K562 (cell line): ENCODE measurements around the gene GRIA2. TPM values are rescaled to one million over a fixed set of nuclear protein-coding genes. Genes with fewer than 3 reads are reported as not detected.

Experiments used
- ATAC-seq: fragments of 200-7000 bp; cut with Tn5 transposase; 3 replicates; pipeline ENCODE4 v1.9.1; 2020; ENCODE audit warnings: moderate library complexity
- BruUV-seq: library from RNA; stranded (reverse); fragments of 400-500 nt; replicated peaks from 2 replicates; lab custom pipeline; 2021; lab: Mats Ljungman, UMichigan
- CTCF ChIA-PET: fragments of 300-600 bp; formaldehyde crosslinking; extraction: SDS; loops from one replicate; lab custom pipeline; 2021; ENCODE audit warnings: low intra/inter-chr PET ratio; lab: Yijun Ruan, JAX
- POLR2A ChIA-PET: fragments of 300-600, 350-650 bp; sonication (Branson Sonifier 250); formaldehyde crosslinking; extraction: SDS; loops from one replicate; lab custom pipeline; 2021; ENCODE audit warnings: antibody characterized with exemption, inconsistent platforms; lab: Yijun Ruan, JAX
- DNase-seq, 4 experiments: peaks; one replicate each; pipeline versions ENCODE4 v3.0.0 to v3.0.0-alpha.2; 2011 to 2018; ENCODE audit warnings: low spot score in 3 of 4, mixed read lengths in 3 of 4; ENCODE audit errors: extremely low read depth in 1 of 4
- FAIRE-seq: peaks from 2 replicates; lab custom pipeline; 2011; peaks lifted over from hg19 to GRCh38; lab: Jason Lieb, UNC
- H2AFZ ChIP-seq: 2 replicates; pipeline ENCODE4 v1.6.0; 2011; ENCODE audit warnings: low read depth, low read length, control low read depth, inconsistent platforms
- H3K27ac ChIP-seq: fragments of 200-600 bp; 3 replicates; pipeline ENCODE4 v1.8.0; 2011; ENCODE audit warnings: low read depth, mild to moderate bottlenecking, control low read depth, inconsistent platforms, low read length, moderate library complexity, mixed read lengths; ENCODE audit errors: extremely low read depth
- H3K27me3 ChIP-seq, 2 experiments: fragments of 300-600 bp in 1 of 2; 2 replicates in 1 of 2; 3 replicates in 1 of 2; pipeline versions ENCODE4 v1.6.0 to v1.8.0; 2011; ENCODE audit warnings: inconsistent platforms in 2 of 2, low read length in 2 of 2, mild to moderate bottlenecking in 1 of 2, mixed read lengths in 1 of 2, moderate library complexity in 1 of 2; ENCODE audit not compliant: control insufficient read depth in 2 of 2, insufficient read depth in 2 of 2
- H3K36me3 ChIP-seq: fragments of 300-600 bp; 3 replicates; pipeline ENCODE4 v1.8.0; 2011; ENCODE audit warnings: mild to moderate bottlenecking, low read length, inconsistent platforms; ENCODE audit not compliant: control insufficient read depth, insufficient read depth
- H3K4me1 ChIP-seq, 2 experiments: fragments of 200-600 bp in 1 of 2; replicated peaks in 1 of 2; 2 replicates in 1 of 2; 3 replicates in 1 of 2; pipeline versions ENCODE4 v1.5.1 to v1.8.0; 2011; ENCODE audit warnings: inconsistent platforms in 2 of 2, low read length in 2 of 2, mild to moderate bottlenecking in 1 of 2, mixed read lengths in 1 of 2, moderate library complexity in 1 of 2; ENCODE audit not compliant: control insufficient read depth in 2 of 2, insufficient read depth in 2 of 2
- H3K4me2 ChIP-seq: 2 replicates; pipeline ENCODE4 v1.6.1; 2011; ENCODE audit warnings: low read length, control low read depth, inconsistent platforms, mixed read lengths; ENCODE audit not compliant: insufficient read depth
- H3K4me3 ChIP-seq: fragments of 200-600 bp; sonication (generic), shearing (Covaris generic); 2 replicates; pipeline ENCODE4 v1.5.1; 2016; ENCODE audit warnings: control low read depth, inconsistent platforms
- H3K79me2 ChIP-seq: fragments of 200-600 bp; 3 replicates; pipeline ENCODE4 v1.8.0; 2011; ENCODE audit warnings: low read length, inconsistent platforms; ENCODE audit not compliant: control insufficient read depth, insufficient read depth
- H3K9ac ChIP-seq, 2 experiments: 2 replicates each; pipeline versions ENCODE4 v1.6.0 to v1.6.1; 2011; ENCODE audit warnings: low read depth in 2 of 2, low read length in 2 of 2, control low read depth in 1 of 2, inconsistent platforms in 1 of 2, mild to moderate bottlenecking in 1 of 2, mixed read lengths in 1 of 2; ENCODE audit not compliant: insufficient read depth in 1 of 2
- H3K9me1 ChIP-seq: one replicate; pipeline ENCODE4 v1.6.0; 2011; ENCODE audit warnings: inconsistent platforms, mild to moderate bottlenecking, low read length, moderate library complexity; ENCODE audit not compliant: control insufficient read depth, insufficient read depth
- H3K9me3 ChIP-seq: replicated peaks from 2 replicates; pipeline ENCODE4 v1.5.1; 2011; ENCODE audit warnings: low read depth, low read length, inconsistent platforms; ENCODE audit not compliant: control insufficient read depth, insufficient read depth
- H4K20me1 ChIP-seq: replicated peaks from 2 replicates; pipeline ENCODE4 v1.6.1; 2011; ENCODE audit warnings: low read length, inconsistent platforms, mixed read lengths; ENCODE audit not compliant: control insufficient read depth, insufficient read depth
- BRD9 ChIP-seq: fragments of 450-650 bp; IDR thresholded peaks from 2 replicates; pipeline ENCODE4 v1.6.1; 2018; ENCODE audit warnings: low read depth; ENCODE audit not compliant: partially characterized antibody
- EWSR1 ChIP-seq: fragments of 450-650 bp; IDR thresholded peaks from 2 replicates; pipeline ENCODE4 v1.6.1; 2018; ENCODE audit warnings: borderline replicate concordance, mild to moderate bottlenecking, low read depth, moderate library complexity; ENCODE audit not compliant: partially characterized antibody
- HDAC6 ChIP-seq: IDR thresholded peaks from 2 replicates; pipeline ENCODE4 v1.6.1; 2012; ENCODE audit warnings: low read depth, mild to moderate bottlenecking, control low read depth, inconsistent platforms, low read length, moderate library complexity
- MCM7 ChIP-seq, 2 experiments: fragments of 450-650 bp; IDR thresholded peaks; 2 replicates each; pipeline ENCODE4 v1.6.1; 2016 to 2018
- NFATC3 ChIP-seq: fragments of 450-650 bp; IDR thresholded peaks from 2 replicates; pipeline ENCODE4 v1.6.1; 2017; ENCODE audit warnings: mild to moderate bottlenecking
- NRF1 ChIP-seq, 2 experiments: fragments of 450-650 bp; IDR thresholded peaks in 1 of 2; conservative IDR thresholded peaks in 1 of 2; 2 replicates each; pipeline ENCODE4 v1.6.1; 2014; ENCODE audit warnings: mild to moderate bottlenecking in 2 of 2
- TAF1 ChIP-seq: IDR thresholded peaks from 2 replicates; pipeline ENCODE4 v1.6.1; 2011; ENCODE audit warnings: mild to moderate bottlenecking, low read length, moderate library complexity; ENCODE audit not compliant: insufficient read depth, control insufficient read depth, severe bottlenecking; ENCODE audit errors: extremely low read depth
- TAF15 ChIP-seq: fragments of 200-400 bp; formaldehyde crosslinking; IDR thresholded peaks from 2 replicates; pipeline ENCODE4 v1.6.1; 2017; ENCODE audit warnings: mild to moderate bottlenecking, low read depth, low read length, moderate library complexity
- TAL1 ChIP-seq: fragments of 450-650 bp; IDR thresholded peaks from 2 replicates; pipeline ENCODE4 v1.6.1; 2016; ENCODE audit warnings: mild to moderate bottlenecking
- TRIM28 ChIP-seq: fragments of 450-650 bp; IDR thresholded peaks from 2 replicates; pipeline ENCODE4 v1.6.1; 2017
- ZC3H11A ChIP-seq: IDR thresholded peaks from 2 replicates; pipeline ENCODE4 v1.6.1; 2012; ENCODE audit warnings: low read depth, low read length, improper control_type of control experiment
- ZNF274 ChIP-seq: IDR thresholded peaks from 2 replicates; pipeline ENCODE4 v1.6.1; 2011; ENCODE audit warnings: low read depth, mild to moderate bottlenecking, low read length, moderate library complexity, borderline replicate concordance
- WGBS: fragments of 100-300 bp; shearing (Covaris generic); methylation state at CpG from one replicate; pipeline ENCODE4 v1.1.6; 2016; ENCODE audit warnings: low coverage, mixed read lengths; ENCODE audit not compliant: insufficient coverage; ENCODE audit errors: missing lambda C conversion rate; 5-methylcytosine and 5-hydroxymethylcytosine counted together
- in situ Hi-C: fragments of 300-500 bp; cut with MboI; formaldehyde crosslinking; loops from 4 replicates; pipeline ENCODE4 v1.15.0; 2018; ENCODE audit warnings: inconsistent platforms, mixed read lengths
- intact Hi-C: fragments of 100-400 bp; cut with micrococcal nuclease; formaldehyde crosslinking; loops from 2 replicates; pipeline ENCODE4 v1.14.2; 2022
- polyA plus RNA-seq, 8 experiments: library from polyadenylated mRNA; depleted of rRNA in 4 of 8; stranded (reverse) in 5 of 8; unstranded in 3 of 8; fragments of >200 nt; fragmentation: Nextera tagmentation in 2 of 8; fragmentation: Illumina TruSeq in 1 of 8; extraction: Ambion mirVana in 2 of 8; extraction: Trizol in 1 of 8; gene quantifications; 2 replicates each; pipeline versions ENCODE4 v1.2.1 to v1.2.3, GENCODE V29; 2011 to 2014; ENCODE audit warnings: inconsistent platforms in 1 of 8, missing spikeins in 1 of 8
- total RNA-seq, 7 experiments: library from RNA; depleted of rRNA in 6 of 7; stranded (reverse); fragments of >200 nt in 6 of 7; fragmentation: Illumina TruSeq in 2 of 7; extraction: Trizol in 2 of 7; gene quantifications; 2 replicates each; pipeline versions ENCODE4 v1.2.1 to v1.2.3, GENCODE V29; 2011 to 2021; ENCODE audit warnings: low replicate concordance in 1 of 7
- TF ChIP-seq, protein P1 (sequence below): sonication (generic); formaldehyde crosslinking; IDR thresholded peaks from 2 replicates; pipeline ENCODE4 v1.8.0; 2022; ENCODE audit warnings: mild to moderate bottlenecking, low read depth, missing genetic modification reagents
- TF ChIP-seq, protein P2 (sequence below): fragments of 250-450 bp; sonication (Bioruptor Pico); IDR thresholded peaks from 2 replicates; pipeline ENCODE4 v1.4.0; 2020; ENCODE audit warnings: mild to moderate bottlenecking, moderate library complexity
- TF ChIP-seq, protein P3 (sequence below): sonication (generic); formaldehyde crosslinking; IDR thresholded peaks from 2 replicates; pipeline ENCODE4 v1.8.0; 2022; ENCODE audit warnings: missing genetic modification reagents, mild to moderate bottlenecking, borderline replicate concordance

The GRIA2 gene
- total and polyA plus RNA-seq, 9 of the 15 experiments (the other 6 are each of a cell fraction or from before 2014, with no cell fraction given) = 0.07 TPM; not detected in 8

DNA sequence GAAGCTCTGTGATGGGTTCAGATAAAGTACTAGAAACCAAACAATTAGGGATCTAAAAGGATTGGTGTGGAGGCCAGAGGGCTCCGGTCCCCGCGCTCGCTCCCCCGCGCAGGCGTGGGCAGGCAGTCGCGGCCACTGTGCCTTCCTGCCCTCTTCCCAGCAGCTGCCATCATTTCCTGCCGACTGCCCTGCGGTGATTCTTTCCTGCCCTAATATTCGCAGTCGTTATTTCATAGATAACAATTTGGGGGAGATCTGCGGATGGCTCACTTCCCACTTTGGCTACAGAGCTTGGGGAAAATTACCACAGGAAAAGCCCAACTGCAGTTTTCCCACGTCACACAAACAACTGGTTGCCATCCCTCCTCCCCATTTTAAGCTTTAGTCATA lies 2.2 kb downstream of the GRIA2 start (continued):
- TF ChIP-seq HDAC6 = no peak
- TF ChIP-seq, protein P1, sequence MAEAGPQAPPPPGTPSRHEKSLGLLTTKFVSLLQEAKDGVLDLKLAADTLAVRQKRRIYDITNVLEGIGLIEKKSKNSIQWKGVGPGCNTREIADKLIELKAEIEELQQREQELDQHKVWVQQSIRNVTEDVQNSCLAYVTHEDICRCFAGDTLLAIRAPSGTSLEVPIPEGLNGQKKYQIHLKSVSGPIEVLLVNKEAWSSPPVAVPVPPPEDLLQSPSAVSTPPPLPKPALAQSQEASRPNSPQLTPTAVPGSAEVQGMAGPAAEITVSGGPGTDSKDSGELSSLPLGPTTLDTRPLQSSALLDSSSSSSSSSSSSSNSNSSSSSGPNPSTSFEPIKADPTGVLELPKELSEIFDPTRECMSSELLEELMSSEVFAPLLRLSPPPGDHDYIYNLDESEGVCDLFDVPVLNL (CRISPR knock-in tag) = no peak
- no peak for TF ChIP-seq TAL1
- TF ChIP-seq, protein P2, sequence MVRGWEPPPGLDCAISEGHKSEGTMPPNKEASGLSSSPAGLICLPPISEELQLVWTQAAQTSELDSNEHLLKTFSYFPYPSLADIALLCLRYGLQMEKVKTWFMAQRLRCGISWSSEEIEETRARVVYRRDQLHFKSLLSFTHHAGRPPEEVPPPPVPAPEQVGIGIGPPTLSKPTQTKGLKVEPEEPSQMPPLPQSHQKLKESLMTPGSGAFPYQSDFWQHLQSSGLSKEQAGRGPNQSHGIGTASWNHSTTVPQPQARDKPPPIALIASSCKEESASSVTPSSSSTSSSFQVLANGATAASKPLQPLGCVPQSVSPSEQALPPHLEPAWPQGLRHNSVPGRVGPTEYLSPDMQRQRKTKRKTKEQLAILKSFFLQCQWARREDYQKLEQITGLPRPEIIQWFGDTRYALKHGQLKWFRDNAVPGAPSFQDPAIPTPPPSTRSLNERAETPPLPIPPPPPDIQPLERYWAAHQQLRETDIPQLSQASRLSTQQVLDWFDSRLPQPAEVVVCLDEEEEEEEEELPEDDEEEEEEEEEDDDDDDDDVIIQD (CRISPR knock-in tag) = no peak
- TF ChIP-seq NFATC3 = no peak
- no peak for TF ChIP-seq TRIM28
- no peak for TF ChIP-seq ZNF274

DNA sequence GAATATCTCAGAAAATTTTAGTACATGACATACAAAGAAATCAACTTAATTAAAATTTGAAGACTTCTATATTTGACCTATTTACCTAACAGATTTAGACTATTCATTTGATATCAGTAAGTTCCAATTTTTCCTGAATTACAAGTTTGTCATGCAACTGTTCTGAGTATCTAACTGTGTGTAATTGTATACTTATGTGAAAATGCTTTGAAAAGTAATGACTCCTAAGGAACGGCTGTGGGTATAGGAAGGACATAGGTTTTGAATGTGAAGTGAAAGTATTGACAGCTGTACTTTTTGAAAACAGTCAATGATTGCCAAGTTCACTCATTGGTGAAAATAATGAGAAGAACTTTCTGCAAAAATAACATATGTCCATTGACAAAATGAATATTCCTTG lies 2.9 kb downstream of the GRIA2 start:
- intact Hi-C loops = no loop called here
- Histone ChIP-seq H3K9me1 (no peaks in the 10 kb centered on the region), H4K20me1 (no peaks in the 10 kb centered on the region), H3K79me2 (no peaks in the 10 kb centered on the region), H2AFZ (no peak overlapping the region), H3K4me3 (no peak overlapping the region), H3K27me3 (no peaks in the 10 kb centered on the region), H3K36me3 (no peaks in the 10 kb centered on the region), H3K4me2 (no peak overlapping the region), H3K27ac (no peak overlapping the region), H3K4me1 (no peaks in the 10 kb centered on the region), H3K9me3 (no peaks in the 10 kb centered on the region), H3K9ac (no peak overlapping the region)
- DNase-seq (no peak), FAIRE-seq (no peak), ATAC-seq (no peak)
- POLR2A ChIA-PET = no interaction called here
- 0% methylated on average over 1 of the region's 1 CpG for WGBS
- in situ Hi-C loops = loop anchor here (25.0 kb wide), 1 partner anchor 739 kb away; no protein-coding TSS in a partner anchor
- TF ChIP-seq EWSR1 (no peak), NRF1 (conservative IDR thresholded peaks at IDR 0.05 in 1 of 2, IDR thresholded peaks at IDR 0.05 in 1 of 2) (no peak), BRD9 (no peak), ZC3H11A (no peak), TAF15 (no peak), MCM7 (IDR thresholded peaks at IDR 0.05) (no peak), TAF1 (no peak)
- TF ChIP-seq, protein P3, sequence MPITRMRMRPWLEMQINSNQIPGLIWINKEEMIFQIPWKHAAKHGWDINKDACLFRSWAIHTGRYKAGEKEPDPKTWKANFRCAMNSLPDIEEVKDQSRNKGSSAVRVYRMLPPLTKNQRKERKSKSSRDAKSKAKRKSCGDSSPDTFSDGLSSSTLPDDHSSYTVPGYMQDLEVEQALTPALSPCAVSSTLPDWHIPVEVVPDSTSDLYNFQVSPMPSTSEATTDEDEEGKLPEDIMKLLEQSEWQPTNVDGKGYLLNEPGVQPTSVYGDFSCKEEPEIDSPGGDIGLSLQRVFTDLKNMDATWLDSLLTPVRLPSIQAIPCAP (CRISPR knock-in tag) = no peak
- BruUV-seq = no TSS peak
- CTCF ChIA-PET = no interaction called here
